SK-N-SH (cell line): ENCODE data around the gene ARL11. TPM values are rescaled to one million over a fixed set of nuclear protein-coding genes. Genes with fewer than 3 reads are reported as not detected.

Source experiments
- CTCF ChIA-PET: fragments of 300-600, 350-600 bp; formaldehyde crosslinking; extraction: SDS; loops from one replicate; lab custom pipeline; 2021; lab: Yijun Ruan, JAX
- POLR2A ChIA-PET: fragments of 350-600 bp; sonication (Branson Sonifier 250); formaldehyde crosslinking; extraction: SDS; loops from one replicate; lab custom pipeline; 2020; ENCODE audit warnings: antibody characterized with exemption, inconsistent platforms; lab: Yijun Ruan, JAX
- DNase-seq: peaks from one replicate; pipeline ENCODE4 v3.0.0; 2012
- H2AFZ ChIP-seq: fragments of 200-600 bp; sonication (generic); 2 replicates; pipeline ENCODE4 v1.8.1; 2016; ENCODE audit warnings: antibody characterized with exemption, mild to moderate bottlenecking, low read depth
- H3F3A ChIP-seq: fragments of 200-600 bp; sonication (generic); replicated peaks from 2 replicates; pipeline ENCODE3; 2016; ENCODE audit warnings: antibody characterized with exemption, mild to moderate bottlenecking; ENCODE audit not compliant: insufficient read depth
- H3K27ac ChIP-seq, 2 experiments: fragments of 200-500 bp in 1 of 2; fragments of 200-600 bp in 1 of 2; sonication (Bioruptor generic) in 1 of 2; sonication (generic), shearing (Covaris generic) in 1 of 2; 2 replicates each; pipeline versions ENCODE4 v1.5.1 to v1.6.1; 2014 to 2016; ENCODE audit warnings: low read depth in 2 of 2, inconsistent platforms in 1 of 2, low read length in 1 of 2, mild to moderate bottlenecking in 1 of 2, mixed read lengths in 1 of 2
- H3K27me3 ChIP-seq: fragments of 200-600 bp; sonication (generic), shearing (Covaris generic); 2 replicates; pipeline ENCODE4 v1.6.1; 2016; ENCODE audit warnings: mixed run types; ENCODE audit not compliant: insufficient read depth
- H3K36me3 ChIP-seq, 2 experiments: fragments of 200-500 bp in 1 of 2; fragments of 200-600 bp in 1 of 2; sonication (Bioruptor generic) in 1 of 2; sonication (generic) in 1 of 2; replicated peaks in 1 of 2; 2 replicates each; pipeline versions ENCODE3 to v1.5.1; 2014 to 2016; ENCODE audit warnings: low read length in 1 of 2, mild to moderate bottlenecking in 1 of 2; ENCODE audit not compliant: insufficient read depth in 2 of 2, control insufficient read depth in 1 of 2
- H3K4me1 ChIP-seq, 2 experiments: fragments of 200-500 bp in 1 of 2; fragments of 200-600 bp in 1 of 2; sonication (Bioruptor generic) in 1 of 2; sonication (generic), shearing (Covaris generic) in 1 of 2; 2 replicates each; pipeline versions ENCODE4 v1.5.1 to v1.6.1; 2014 to 2016; ENCODE audit warnings: low read depth in 1 of 2, low read length in 1 of 2, mixed run types in 1 of 2; ENCODE audit not compliant: insufficient read depth in 2 of 2, control insufficient read depth in 1 of 2
- H3K4me2 ChIP-seq: fragments of 200-600 bp; sonication (generic), shearing (Covaris generic); 2 replicates; pipeline ENCODE4 v1.6.1; 2017; ENCODE audit warnings: mixed run types
- H3K4me3 ChIP-seq, 2 experiments: fragments of 200-500 bp in 1 of 2; fragments of 200-600 bp in 1 of 2; sonication (Bioruptor generic) in 1 of 2; sonication (generic), shearing (Covaris generic) in 1 of 2; 2 replicates each; pipeline versions ENCODE4 v1.5.1 to v1.8.1; 2014 to 2016; ENCODE audit warnings: low read depth in 2 of 2, inconsistent platforms in 1 of 2, low read length in 1 of 2, mild to moderate bottlenecking in 1 of 2, mixed read lengths in 1 of 2, moderate library complexity in 1 of 2
- H3K79me2 ChIP-seq: fragments of 200-600 bp; sonication (generic); 2 replicates; pipeline ENCODE4 v1.8.1; 2017; ENCODE audit warnings: mild to moderate bottlenecking; ENCODE audit not compliant: insufficient read depth
- H3K9ac ChIP-seq: fragments of 200-600 bp; sonication (generic); 2 replicates; pipeline ENCODE4 v1.6.1; 2017; ENCODE audit warnings: mixed run types
- H3K9me2 ChIP-seq: fragments of 200-600 bp; sonication (generic); 2 replicates; pipeline ENCODE4 v1.6.1; 2017; ENCODE audit warnings: mixed run types
- H3K9me3 ChIP-seq: fragments of 200-600 bp; sonication (generic); 2 replicates; pipeline ENCODE4 v1.6.1; 2017; ENCODE audit warnings: mixed run types, mild to moderate bottlenecking, moderate library complexity
- H4K20me1 ChIP-seq: fragments of 200-600 bp; sonication (generic); 2 replicates; pipeline ENCODE4 v1.6.1; 2017; ENCODE audit warnings: mild to moderate bottlenecking, mixed run types; ENCODE audit not compliant: insufficient read depth
- ELF1 ChIP-seq: IDR thresholded peaks from 2 replicates; pipeline ENCODE4 v1.4.0; 2012
- EP300 ChIP-seq, 2 experiments: IDR thresholded peaks; 2 replicates each; pipeline versions ENCODE4 v1.4.0 to v1.6.1; 2012; ENCODE audit warnings: borderline replicate concordance in 1 of 2, low read depth in 1 of 2, low read length in 1 of 2
- EZH2phosphoT487 ChIP-seq: fragments of 200-600 bp; sonication (generic); IDR thresholded peaks from 2 replicates; pipeline ENCODE4 v1.6.1; 2017; ENCODE audit warnings: low read depth, mixed run types, mild to moderate bottlenecking, antibody characterized with exemption, moderate library complexity, borderline replicate concordance
- FOSL2 ChIP-seq: IDR thresholded peaks from 2 replicates; pipeline ENCODE4 v1.4.0; 2012; ENCODE audit warnings: low read depth, mild to moderate bottlenecking, moderate library complexity, borderline replicate concordance
- FOXJ3 ChIP-seq: sonication (generic); formaldehyde crosslinking; IDR thresholded peaks from 2 replicates; pipeline ENCODE4 v1.5.1; 2020; ENCODE audit warnings: mild to moderate bottlenecking, missing genetic modification reagents
- MEF2A ChIP-seq: IDR thresholded peaks from 2 replicates; pipeline ENCODE4 v1.4.0; 2012; ENCODE audit warnings: low read depth, borderline replicate concordance
- MXI1 ChIP-seq: IDR thresholded peaks from 2 replicates; pipeline ENCODE4 v1.6.1; 2012; ENCODE audit warnings: mild to moderate bottlenecking, low read depth, low read length, improper control_type of control experiment
- NFIC ChIP-seq: IDR thresholded peaks from 2 replicates; pipeline ENCODE4 v1.4.0; 2012; ENCODE audit warnings: borderline replicate concordance
- NRF1 ChIP-seq: IDR thresholded peaks from 2 replicates; pipeline ENCODE4 v1.6.1; 2012; ENCODE audit warnings: low read depth, mild to moderate bottlenecking, low read length
- RAD21 ChIP-seq: IDR thresholded peaks from 2 replicates; pipeline ENCODE4 v1.6.1; 2012; ENCODE audit warnings: mild to moderate bottlenecking, low read length
- RCOR1 ChIP-seq: fragments of 150-350 bp; IDR thresholded peaks from 2 replicates; pipeline ENCODE4 v1.6.1; 2017; ENCODE audit warnings: antibody characterized with exemption, low read length
- RFX5 ChIP-seq: IDR thresholded peaks from 2 replicates; pipeline ENCODE4 v1.6.1; 2012; ENCODE audit warnings: mild to moderate bottlenecking, improper control_type of control experiment, low read length
- SIN3A ChIP-seq: IDR thresholded peaks from 2 replicates; pipeline ENCODE4 v1.6.1; 2012; ENCODE audit warnings: low read depth, mild to moderate bottlenecking, low read length, moderate library complexity, borderline replicate concordance
- TCF12 ChIP-seq: IDR thresholded peaks from 2 replicates; pipeline ENCODE4 v1.4.0; 2012
- WGBS: methylation state at CpG from one replicate; pipeline ENCODE4 v1.1.6; 2017; ENCODE audit warnings: low lambda C conversion rate; 5-methylcytosine and 5-hydroxymethylcytosine counted together
- polyA plus RNA-seq, 3 experiments: library from polyadenylated mRNA; depleted of rRNA; stranded (reverse); fragments of >200 nt; gene quantifications; 2 replicates each; pipeline ENCODE4 v1.2.3, GENCODE V29; 2012
- TF ChIP-seq, protein P1 (sequence below): IDR thresholded peaks from 2 replicates; pipeline ENCODE4 v1.6.1; 2012; ENCODE audit warnings: mild to moderate bottlenecking, low read depth, low read length, moderate library complexity

ARL11 gene
- polyA plus RNA-seq, 1 of the 3 experiments (the other 2 are of a cell fraction) = not detected

DNA sequence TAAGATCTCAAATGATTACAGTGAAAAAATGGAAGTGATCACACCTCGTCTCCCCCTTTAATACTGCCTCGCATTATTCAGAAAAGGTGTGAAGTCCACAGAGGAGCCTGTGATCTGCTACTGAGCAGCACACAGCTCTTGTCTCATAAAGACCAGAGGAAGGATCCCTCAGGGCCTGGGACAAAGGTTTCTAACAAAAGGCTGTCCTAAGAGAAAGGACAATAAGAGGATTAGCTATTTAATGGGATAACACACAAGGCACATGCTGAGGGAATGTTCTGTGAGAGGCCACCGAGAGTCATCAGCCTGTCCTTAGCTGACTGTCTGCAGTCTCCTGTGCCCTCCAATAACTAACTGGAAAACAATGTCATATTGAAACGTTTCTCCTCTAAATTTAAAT is 36.3 kb downstream of the ARL11 start:
- Histone ChIP-seq H3K27me3 (no peaks in the 10 kb centered on the region), H4K20me1 (no peaks in the 10 kb centered on the region), H3K9ac (no peak overlapping the region), H3K27ac (no peak overlapping the region), H3K79me2 (peaks cover 7% of the 10 kb centered on the region; the same call in 1 of the 2 replicates), H2AFZ (no peak overlapping the region), H3K4me1 (no peaks in the 10 kb centered on the region), H3K4me2 (no peak overlapping the region)
- DNase-seq = no peak
- no peak for TF ChIP-seq FOSL2
- no peak for TF ChIP-seq RCOR1
- TF ChIP-seq EP300 (IDR thresholded peaks at IDR 0.05; ENCODE audit: borderline replicate concordance in 1 of 2, low read depth in 1 of 2, low read length in 1 of 2) = no peak
- TF ChIP-seq EZH2phosphoT487 = no peak
- TF ChIP-seq NRF1 = no peak
- TF ChIP-seq MEF2A = no peak
- TF ChIP-seq MXI1 = no peak
- TF ChIP-seq SIN3A = no peak
- TF ChIP-seq FOXJ3 (CRISPR knock-in tag) = no peak
- TF ChIP-seq RFX5 = no peak
- no peak for TF ChIP-seq NFIC
- no peak for TF ChIP-seq ELF1
- TF ChIP-seq, all 33 proteins: peak for 0
- 87% methylated on average over 4 of the region's 4 CpGs for WGBS
- H3K36me3 ChIP-seq = peaks cover 22% of the 10 kb centered on the region in 2 experiments
- no peaks in the 10 kb centered on the region for H3F3A ChIP-seq
- POLR2A ChIA-PET = no interaction called here
- no peaks in the 10 kb centered on the region for H3K9me3 ChIP-seq
- CTCF ChIA-PET = interaction anchor here (1.5 kb wide), 1 partner anchor 184 kb away, joined by 4 read pairs; no protein-coding TSS in a partner anchor
- H3K4me3 ChIP-seq = no peak overlapping the region
- H3K9me2 ChIP-seq = no peaks in the 10 kb centered on the region

DNA sequence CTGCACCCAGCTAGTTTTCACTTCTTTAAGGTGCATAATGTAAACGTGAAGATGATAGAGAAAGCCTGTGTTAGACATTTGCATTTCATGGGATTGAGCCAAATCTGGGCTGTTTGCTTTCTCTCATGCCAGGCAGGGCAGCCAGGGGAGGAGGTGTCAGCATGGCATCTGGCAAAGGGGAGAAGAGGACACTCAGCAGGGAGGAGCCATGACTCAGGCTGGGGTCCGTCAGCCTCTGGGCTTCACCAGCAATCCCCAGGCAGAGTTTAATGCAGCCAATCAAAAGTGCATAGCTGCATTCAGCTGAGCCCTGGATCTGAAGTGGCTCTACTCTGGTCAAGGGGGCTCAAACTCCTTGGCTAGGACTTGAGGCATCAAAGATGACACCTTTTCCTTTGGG is 39.5 kb downstream of the ARL11 start:
- WGBS = 33% methylated on average over 1 of the region's 2 CpGs
- TF ChIP-seq TCF12 (peak; percentile 38; the same call in 1 of the 2 replicates), FOSL2 (peak; percentile 8; the same call in 1 of the 2 replicates), MEF2A (no peak), RAD21 (no peak), NFIC (0 out of 2 replicates have a peak, but pooled peaks have one; percentile 6)
- TF ChIP-seq, protein P1, sequence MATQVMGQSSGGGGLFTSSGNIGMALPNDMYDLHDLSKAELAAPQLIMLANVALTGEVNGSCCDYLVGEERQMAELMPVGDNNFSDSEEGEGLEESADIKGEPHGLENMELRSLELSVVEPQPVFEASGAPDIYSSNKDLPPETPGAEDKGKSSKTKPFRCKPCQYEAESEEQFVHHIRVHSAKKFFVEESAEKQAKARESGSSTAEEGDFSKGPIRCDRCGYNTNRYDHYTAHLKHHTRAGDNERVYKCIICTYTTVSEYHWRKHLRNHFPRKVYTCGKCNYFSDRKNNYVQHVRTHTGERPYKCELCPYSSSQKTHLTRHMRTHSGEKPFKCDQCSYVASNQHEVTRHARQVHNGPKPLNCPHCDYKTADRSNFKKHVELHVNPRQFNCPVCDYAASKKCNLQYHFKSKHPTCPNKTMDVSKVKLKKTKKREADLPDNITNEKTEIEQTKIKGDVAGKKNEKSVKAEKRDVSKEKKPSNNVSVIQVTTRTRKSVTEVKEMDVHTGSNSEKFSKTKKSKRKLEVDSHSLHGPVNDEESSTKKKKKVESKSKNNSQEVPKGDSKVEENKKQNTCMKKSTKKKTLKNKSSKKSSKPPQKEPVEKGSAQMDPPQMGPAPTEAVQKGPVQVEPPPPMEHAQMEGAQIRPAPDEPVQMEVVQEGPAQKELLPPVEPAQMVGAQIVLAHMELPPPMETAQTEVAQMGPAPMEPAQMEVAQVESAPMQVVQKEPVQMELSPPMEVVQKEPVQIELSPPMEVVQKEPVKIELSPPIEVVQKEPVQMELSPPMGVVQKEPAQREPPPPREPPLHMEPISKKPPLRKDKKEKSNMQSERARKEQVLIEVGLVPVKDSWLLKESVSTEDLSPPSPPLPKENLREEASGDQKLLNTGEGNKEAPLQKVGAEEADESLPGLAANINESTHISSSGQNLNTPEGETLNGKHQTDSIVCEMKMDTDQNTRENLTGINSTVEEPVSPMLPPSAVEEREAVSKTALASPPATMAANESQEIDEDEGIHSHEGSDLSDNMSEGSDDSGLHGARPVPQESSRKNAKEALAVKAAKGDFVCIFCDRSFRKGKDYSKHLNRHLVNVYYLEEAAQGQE = no peak
- TF ChIP-seq, all 33 proteins: peak for 3
- H3K9ac ChIP-seq = no peak overlapping the region
- H3K27ac ChIP-seq = 0 out of 4 replicates have a peak overlapping the region, but pooled peaks of 1 of the 2 experiments have one; percentile 9
- H4K20me1 ChIP-seq = no peaks in the 10 kb centered on the region
- H2AFZ ChIP-seq = no peak overlapping the region
- H3K9me2 ChIP-seq = no peaks in the 10 kb centered on the region
- no peak for DNase-seq
- peaks cover 19% of the 10 kb centered on the region; the same call in 1 of the 2 replicates for H3K79me2 ChIP-seq
- peaks cover 0 to 3% of the 10 kb centered on the region in 2 experiments; a peak in 1 of 4 replicates for H3K4me1 ChIP-seq
- POLR2A ChIA-PET = no interaction called here
- H3K4me3 ChIP-seq = no peak overlapping the region
- H3K4me2 ChIP-seq = no peak overlapping the region
- CTCF ChIA-PET = interaction anchor here (1.3 to 1.5 kb wide), 2 partner anchors 16 to 180 kb away, joined by 3 to 4 read pairs; no protein-coding TSS in a partner anchor
- no peaks in the 10 kb centered on the region for H3K27me3 ChIP-seq
- H3F3A ChIP-seq = no peaks in the 10 kb centered on the region
- no peaks in the 10 kb centered on the region for H3K9me3 ChIP-seq
- H3K36me3 ChIP-seq = peaks cover 9 to 12% of the 10 kb centered on the region in 2 experiments
